ELR (cell line): ENCODE measurements around the gene SHH.
"Not testable (repeated sequence)": the region's sequence is repeated elsewhere in the genome, so short reads cannot be mapped to it uniquely, and the experiment has no call there.

Source experiments
- DNase-seq: peaks from one replicate; pipeline ENCODE4 v3.0.0-alpha.2; 2015; ENCODE audit warnings: low read depth

Gene SHH

DNA sequence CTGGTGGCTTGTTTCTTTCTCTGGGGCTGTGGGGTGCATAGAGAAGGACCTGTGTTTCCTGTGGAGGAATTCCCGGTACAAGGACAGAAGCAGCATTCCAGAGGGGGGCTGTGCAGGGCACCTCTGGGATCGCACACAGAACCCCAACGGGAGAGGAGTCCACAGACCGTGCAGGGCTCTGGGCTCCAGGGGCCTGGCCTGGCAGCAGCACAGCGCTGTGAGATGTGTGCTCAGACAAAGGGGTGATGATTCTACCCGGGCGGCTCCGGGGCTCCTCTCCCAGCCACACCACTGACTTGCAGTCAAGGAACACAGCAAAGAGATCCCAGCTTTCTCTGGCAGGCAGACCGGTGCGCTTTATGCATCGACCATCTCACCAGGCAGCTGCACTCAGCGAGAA lies 6.9 kb upstream of the SHH start:
- no peak for DNase-seq

DNA sequence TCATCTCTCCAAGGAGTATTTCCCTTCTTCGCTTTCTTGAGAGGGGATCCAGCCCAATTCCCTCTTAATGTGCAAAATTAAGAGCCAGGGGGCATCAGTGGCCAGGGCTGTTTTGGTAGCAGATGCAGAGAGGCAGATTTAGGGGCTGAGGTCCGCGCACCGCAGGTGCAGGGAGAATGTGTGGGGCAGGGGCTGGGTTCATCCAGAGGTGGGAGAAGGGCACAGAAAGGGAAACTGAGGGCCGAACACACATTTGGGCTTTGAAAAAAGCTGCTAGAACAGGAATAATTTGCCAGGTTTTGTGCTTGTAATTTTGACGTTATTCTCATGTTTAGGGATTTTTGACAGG lies 6.5 kb upstream of the SHH start:
- DNase-seq, result no peak

DNA sequence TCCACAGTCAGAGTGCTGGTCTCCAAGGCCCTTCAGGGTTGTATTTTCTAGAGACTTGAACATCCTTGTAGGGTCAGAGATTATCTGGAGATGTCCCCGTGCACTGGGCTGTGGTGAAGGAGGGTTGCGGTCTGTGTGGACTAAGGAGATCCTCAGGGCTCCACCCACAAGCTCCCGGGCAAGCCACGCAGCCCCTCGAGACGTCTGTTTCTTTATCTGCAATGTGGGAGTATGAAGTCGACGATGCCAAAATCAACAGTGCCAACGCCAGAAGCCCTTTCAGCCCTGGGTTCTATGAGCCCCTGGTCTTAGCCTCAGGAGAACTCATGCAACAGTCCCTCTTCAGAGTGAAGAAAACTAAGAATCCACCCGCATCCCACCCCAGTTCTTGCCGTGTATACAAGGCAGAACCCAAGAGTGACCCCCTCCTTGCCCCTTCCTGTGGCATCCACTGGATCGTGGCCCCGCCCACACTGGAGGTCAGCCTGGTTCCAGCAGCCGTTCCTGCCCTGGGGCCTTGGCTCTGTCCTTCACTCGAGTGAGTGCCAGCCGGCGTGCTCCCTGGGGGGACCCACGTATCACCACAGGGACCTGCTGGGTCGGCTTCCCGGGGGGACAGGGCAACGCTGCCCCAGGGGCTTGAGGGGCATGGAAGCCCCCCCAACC lies 6.0 kb upstream of the SHH start:
- no peak for DNase-seq

DNA sequence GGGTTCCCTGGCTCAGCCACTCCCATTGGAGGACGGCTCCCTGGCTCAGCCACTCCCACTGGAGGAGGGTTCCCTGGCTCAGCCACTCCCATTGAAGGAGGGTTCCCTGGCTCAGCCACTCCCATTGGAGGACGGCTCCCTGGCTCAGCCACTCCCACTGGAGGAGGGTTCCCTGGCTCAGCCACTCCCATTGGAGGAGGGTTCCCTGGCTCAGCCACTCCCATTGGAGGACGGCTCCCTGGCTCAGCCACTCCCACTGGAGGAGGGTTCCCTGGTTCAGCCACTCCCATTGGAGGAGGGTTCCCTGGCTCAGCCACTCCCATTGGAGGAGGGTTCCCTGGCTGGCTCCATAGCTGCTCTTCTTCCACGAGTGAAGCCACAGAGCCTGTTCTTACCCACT lies 5.3 kb upstream of the SHH start:
- DNase-seq, result not testable (repeated sequence)

DNA sequence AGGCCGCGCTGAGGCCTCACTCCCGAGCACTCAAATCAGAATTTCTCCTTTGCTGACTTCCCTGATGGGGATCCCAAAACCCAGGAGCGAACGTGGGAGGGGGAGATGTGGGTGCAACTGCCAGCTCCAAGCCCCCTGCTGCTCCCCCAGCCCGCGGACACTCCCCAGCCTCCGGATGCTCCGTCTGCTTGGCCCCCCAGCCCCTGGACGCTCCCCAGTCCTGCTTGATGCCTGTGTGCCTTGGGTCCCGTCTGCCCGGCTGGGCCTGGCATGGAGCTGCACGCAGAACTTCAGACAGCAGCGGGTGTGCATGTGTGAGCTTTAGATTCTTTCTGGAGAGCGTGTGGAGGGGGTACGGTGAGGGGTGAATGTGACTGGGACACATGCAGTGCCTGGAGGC lies 4.7 kb upstream of the SHH start:
- DNase-seq, result no peak

DNA sequence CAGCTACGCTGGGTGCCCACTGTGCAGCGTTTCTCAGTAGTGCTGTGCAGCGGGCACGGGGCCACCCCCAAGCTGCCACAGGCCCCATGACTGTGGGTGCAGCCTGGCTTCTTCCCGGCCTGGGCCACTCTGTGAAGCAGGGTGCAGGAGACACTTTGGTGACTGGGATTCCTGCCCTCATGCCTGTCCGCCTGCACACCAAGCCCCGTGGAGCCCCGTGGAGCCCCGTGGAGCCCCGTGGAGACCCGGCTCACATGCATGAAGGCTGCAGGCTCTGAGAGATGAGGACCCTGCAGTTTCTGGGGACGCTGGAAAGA lies 3.9 kb upstream of the SHH start:
- no peak for DNase-seq

DNA sequence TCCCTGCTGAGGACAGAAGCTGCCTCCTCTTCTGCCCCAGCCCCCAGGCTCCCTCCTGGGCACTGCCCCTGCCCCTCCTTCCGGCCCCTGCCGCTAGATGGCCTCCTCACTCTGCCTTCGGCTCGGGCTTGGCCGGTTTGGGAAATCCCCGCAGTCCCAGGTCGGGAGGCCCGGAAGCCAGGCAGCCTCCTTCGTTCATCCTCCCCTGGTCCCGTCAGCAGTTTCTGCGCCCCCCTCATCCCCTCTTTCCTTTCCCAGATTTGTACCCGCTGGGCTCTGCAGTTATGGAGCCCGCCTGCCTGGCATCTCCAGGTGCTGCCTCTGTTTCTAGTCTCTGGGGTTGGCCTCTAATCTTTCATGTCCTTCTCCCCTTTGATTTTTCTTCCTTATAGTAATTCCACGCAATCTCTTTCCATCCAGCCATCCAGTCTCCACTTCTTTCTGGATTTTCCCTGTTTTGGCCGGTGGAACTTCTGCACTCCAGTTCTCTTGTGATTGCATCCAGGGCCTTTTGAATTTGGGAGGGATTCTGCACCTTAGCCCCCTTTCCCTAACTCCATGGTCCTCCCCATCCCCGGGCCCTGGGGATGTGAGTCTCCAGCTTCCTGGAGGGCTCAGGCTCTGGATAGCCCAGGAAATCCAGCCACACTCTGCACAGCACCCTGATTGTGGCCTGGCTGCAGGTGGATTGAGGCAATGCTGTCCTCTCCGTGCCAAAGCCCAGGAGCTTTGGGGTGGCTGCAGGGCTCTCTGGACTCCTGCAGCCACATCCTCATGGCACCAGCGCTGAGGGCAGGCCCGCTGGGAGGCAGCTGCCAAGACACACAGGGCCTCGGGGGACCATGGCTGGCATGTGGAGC lies 3.3 kb upstream of the SHH start:
- peak; percentile 56 for DNase-seq

DNA sequence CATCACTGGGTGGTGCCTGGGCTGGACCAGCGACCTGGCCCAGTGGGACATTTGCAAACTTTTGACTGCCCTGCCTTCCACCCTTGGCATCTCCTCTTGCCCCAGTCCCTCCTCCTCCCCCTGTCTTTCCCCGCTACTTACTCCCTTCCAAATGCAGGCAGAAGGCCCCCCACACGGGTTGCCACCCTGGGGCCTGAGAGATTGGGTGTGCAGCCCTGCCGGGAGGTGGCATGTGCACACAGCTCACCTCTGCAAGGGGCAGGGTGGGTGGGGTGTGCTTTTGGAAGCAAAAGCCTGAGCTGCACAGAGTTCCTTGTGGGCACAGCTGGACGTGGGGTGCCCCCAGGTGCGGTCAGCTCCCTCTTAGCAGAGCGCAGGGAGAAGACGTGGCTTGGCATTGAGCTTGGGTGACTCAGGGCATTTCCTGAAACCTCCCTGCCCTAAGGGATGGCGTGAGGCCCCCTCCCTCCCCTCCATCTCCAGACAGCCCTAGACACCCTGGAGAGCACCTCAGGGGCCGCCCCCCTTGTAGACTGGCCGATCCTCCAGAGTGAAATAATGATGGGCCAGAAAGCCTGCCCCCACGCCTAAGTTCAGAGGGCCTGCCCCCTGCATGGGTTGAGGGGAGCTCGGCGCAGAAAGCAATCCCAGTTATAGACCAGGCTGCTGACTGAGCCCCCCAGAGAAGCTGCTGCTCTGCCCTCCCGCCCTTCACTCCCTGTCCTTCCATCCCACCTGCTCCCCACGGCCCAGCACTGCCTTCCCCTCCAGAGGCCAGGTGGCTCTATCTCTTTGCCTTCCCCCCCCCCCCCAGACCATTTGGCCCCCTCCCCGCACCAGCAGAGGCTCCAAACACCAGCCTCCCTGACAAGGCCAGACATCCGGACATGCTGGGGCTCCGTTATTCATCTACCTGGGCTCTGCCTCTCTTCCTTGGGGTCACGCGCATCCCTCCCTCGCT lies 2.3 kb upstream of the SHH start:
- peak; percentile 39 for DNase-seq

DNA sequence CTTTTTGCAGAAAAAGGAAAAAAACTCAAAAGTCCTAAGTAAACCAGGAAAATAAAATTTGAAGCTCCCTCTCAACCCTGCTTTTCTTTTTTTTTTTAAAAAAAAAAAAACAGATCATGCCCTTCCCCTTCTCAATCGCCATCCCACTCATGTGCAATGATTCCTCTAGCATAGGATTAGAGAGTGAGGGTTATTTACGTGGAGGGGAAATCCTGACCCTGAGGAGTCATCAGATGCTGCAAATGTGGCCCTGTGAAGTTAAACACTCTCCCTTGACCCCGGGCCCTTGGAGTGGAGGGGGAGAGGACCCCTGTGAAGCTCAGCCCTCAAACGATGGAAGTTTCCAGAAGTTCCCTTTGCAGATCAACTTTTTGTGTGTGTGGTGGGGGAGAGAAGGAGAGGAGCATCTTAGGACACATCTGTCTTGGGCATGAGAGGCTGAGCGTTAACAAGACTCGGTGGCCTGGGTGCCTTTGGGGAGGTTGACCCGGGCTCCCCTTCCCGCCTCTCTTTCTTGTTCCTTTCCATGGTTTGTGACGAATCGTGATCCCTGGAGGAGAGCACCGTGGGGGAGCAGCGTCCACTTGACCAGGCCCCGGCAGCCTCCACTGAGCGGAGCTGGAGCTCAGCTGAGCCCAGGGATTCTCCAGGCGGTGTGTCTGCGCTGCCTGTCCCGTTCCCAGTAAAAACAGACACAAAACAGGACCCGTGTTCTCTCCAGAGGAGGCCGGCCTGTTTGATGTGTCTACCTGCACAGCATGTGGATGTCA lies 1.5 kb upstream of the SHH start:
- DNase-seq, result no peak

DNA sequence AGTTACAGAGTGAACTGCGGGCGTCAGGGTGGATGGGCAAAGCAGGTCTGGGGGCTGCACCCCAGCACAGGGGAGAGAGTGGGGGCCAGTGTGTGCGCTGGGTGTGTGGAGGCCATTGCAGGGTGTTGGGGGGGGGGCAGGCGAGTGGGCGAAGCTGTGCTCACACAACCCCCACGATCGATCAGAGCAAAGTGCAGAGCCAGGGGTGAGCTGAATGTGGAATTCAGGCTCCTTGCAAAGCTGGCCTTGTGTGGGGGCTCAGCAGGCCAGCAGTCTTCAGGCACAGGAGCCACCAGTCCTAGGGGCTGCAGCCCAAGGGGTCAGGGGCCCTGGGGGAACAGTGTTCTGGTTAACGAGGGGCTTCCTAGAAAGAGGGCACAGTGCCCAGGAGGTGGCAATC lies 862 bp upstream of the SHH start:
- DNase-seq, result no peak

DNA sequence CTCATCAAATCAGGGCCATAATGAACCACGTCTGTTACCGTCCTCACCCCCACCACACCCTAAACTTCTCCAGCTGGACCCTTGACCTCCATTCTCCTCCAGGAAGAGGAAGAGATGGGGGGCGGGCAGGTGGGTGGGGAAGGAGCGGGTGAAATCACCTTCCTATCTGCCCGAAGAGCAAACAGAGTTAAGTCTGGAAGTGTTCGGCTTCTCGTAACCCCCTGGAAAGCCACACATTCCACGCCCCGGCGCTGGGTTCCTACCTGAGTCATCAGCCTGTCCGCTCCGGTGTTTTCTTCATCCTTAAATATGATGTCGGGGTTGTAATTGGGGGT lies 736 bp downstream of the SHH start:
- DNase-seq, result no peak

DNA sequence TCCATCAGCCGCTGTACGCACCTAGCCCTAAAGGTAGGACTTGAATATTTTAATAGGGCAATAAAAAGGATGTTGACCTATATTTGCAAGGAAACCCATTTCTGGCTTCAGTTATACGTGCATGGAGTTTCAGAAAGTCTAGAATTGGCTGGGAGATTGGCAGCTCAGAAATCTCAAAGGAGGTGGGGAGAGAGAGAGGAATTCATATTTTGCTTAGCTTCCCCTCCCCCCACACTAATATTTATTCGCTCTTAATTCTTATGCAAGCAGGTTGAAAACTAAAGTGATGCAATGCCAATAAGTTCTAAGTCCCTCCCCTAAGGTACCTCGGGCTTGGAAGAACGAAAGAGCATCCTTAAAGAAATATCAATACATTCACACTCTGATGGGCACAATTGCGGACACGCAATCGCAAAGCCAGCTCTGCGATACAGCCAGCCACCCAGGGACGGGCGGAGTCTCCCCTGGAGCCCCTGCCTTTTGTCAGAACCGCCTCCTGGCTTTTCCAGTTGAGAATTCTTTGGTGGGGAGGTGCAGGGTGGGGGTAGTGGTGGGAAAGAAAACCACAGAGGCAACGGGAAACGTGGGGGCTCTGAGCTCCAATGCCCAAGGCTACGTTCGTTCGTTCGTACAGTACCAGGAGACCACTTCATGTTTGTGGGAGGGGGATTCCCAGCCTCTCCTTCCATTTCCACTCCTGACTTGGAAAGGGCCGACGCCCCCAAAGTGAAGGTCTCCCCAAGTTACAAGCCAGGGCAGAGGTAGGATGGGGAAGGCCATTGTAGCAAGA lies 1.3 kb downstream of the SHH start:
- DNase-seq, result no peak

DNA sequence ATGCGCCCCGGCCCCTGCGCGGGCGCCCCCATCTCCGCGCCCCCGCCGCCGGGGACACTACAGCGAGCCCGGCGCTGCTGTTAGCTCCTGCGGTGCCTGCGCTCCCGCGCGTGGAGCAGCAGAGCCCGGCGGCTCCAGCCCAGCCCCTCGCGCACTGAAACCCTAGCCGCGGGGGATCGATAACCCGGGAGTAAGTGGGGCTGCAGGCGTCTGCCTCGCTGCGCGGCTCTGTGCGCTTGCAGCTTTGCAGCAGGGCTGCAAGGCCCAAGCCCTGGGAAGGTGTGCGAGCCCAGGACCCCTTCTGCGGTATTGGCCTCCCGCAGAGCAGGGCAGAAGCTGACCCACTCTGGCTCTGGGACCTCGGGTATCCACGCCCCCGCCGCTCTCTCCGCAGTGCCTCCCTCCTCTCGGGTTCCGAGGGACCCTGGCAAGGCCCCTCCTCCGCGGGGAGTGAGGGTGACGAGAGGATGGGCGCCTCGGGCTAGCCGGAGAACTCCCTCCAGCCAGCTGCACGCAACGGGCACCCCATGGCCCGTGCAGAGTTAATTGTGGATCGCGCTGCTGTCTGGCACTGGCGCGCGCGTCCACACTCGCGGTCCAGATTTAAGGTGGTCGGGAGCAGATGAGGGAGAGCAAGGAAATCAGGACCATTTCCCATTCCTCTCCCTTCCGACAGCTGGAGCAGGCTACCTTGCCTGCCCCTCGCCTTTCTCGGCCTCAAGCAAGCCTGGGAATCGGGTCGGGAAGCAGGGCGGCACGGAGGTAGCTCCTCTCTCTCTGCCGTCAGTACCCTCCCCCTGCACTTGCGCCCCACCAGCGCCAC lies 2.1 kb downstream of the SHH start:
- DNase-seq, result no peak

DNA sequence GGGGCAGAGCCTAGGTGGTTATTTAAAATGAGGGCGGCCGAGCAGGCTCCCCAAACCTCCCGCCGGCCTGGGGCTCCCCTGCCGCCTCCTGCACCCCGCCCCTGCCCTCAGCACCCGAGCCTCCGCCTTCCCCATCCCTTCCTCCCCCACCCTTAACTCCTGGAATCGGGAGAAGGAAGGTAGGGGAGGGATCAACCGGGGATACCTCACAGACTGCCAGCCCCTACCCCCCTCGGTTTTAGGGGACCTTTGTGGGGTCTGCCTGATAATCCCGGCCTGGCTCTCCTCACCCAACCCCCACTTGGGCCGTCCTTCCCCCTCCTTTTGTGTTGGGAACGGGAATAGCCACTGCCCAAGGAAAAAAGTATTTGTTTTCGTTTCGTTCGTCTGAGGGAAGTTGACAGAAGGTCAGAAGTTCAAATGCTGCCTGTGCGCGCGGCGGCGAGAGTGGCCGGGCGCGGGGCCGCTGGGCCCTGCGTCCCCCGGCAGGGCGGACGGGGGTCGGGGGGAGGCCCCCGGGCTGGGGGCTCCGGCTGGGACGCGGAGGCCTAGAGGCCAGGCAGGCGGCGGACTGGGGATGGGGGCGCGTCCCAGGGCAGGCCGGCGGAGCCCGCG lies 2.8 kb downstream of the SHH start:
- no peak for DNase-seq

DNA sequence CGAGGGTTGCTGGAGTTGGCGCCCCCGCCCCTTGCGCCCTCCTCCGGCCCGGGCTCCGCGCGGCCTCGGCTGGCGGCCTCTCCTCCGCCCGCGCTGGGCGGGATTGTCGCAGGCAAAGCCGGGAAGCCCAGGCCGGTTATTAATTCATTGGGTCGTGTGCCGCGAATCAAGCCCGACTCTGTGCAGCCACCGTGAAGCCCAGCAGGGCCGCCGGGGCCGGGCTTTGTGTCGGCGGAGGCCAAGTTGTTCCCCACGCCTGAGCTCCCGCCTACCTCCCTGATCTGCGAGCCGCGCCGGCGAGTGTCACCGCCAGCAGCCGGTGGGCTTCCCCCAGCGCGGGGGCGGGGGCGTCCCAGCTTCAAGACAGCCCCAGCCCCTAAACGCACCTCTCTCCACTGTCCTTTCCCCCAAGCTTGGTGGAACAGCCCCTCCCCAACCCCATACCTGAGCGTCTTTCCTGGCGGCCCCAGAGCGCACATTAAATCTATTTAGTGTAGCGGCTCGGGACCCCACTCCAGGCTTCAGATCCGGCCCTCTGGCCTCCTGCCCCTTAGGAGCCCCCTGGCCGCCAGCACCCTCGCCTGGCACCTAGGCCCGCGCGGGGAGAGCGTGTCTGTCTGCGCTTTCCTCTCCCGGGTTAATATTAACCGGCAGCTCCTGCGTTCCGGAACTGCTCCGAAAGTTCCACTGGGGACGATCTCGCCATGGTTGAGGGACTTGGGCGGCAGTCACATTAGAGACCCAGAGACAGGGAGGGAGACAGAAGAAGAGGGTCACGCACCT lies 3.5 kb downstream of the SHH start:
- no peak for DNase-seq

DNA sequence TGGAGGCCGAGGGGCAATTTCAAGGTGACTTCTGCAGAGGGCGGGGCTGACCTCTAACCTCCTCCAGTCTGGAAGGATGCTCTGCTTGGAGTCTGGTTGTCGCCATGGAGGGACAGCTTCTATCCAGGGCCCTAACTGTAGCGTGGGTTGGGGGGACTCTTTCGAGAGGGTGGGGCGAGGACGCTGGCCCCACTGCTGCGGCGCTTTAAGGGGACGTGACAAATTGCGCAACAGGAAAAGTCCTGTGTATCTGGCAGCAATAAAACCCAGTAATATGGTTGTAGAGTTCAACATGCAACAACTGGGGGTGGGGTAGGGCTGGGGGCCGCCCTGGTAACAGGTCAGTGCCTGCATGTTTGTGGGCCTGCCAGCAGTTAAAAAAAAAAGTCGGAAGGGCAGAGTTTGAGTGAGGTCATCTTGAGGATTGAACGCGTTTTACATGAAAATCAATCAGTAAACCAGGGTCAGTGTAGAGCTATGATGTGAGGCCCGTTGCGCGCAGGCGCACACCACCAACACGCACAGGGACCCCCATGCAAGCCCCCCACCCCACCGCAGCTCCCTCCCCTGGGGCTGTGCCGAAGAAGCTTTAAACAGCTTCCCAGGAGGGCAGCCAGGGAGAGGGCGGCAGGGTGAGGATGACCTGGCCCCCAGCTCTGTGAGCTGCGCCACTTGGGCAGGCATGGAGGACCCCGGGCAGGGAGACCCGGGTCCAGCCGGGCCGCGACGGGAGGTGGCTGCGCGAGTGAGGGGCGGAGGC lies 4.3 kb downstream of the SHH start:
- no peak for DNase-seq

DNA sequence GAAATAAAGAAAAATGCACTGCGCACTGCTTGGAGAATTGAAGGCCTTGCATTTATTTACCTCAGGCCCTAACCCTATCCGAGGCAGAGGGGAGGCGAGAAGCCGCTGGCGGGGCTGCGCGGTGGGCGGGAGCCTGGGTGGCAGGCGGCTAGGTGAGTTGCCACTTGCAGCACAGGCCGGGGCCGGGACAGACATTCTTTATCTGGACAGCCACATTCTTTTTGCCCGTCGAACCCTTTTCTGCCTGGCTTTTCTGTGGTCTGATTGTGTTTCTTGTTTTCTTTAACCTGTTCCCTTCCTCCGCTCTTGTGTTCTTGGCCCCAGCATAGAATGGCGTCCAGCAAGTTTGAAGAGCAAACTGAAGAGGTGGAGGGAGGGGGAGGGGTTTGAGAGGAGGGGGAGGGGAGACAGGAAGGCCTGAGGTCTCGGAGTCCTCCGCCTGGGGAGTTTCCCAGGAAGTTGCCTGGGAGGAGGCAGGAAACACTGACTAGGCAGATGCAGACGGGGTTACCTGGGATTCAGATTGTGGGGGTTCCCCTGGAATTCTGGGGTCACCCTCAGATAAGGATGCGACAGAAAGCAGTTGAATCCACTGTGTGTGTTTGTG lies 5.1 kb downstream of the SHH start:
- DNase-seq, result no peak
